NCI-H1105 treated with DMSO at 0.1 percent for 48 hours (cell line): ENCODE results near the gene DACT1.

Experiments
- DNase-seq: peaks from one replicate; lab custom pipeline; 2025; lab: John Stamatoyannopoulos, UW

The DACT1 gene

DNA sequence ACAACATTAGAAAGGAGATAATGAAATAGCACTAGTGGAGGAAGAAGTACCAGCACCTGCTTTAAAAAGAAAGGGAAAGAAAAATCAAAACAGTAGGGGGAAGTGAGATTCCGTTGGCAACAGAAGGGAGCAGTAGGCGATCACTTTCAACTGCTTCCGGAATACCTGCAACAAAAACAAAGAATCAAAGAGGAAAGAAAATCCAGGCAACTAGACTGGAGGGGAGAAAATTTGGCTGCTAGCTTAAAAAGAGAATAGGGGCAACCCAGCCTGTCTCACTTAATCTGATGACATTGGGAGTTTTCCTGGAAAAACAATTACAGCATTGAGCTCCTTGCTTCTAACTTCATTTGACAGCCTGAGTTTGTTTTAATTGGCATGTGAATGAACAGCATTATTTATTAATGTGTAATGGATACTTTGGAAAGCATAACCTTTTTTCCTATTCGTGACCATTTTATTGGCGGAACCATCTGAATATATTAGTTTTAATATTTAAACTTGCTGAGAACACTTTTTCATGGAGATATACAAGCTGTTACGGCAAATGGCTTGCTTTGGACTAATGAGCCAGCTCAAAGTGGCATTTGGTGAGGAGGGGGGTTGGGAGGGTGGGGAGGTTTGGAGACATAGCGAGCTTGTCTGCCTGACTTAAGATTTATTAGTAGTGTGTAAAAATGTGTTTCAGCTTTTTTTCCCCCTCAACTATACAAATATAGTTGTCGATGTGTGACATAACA lies 2.5 kb upstream of the DACT1 start:
- no peak for DNase-seq

DNA sequence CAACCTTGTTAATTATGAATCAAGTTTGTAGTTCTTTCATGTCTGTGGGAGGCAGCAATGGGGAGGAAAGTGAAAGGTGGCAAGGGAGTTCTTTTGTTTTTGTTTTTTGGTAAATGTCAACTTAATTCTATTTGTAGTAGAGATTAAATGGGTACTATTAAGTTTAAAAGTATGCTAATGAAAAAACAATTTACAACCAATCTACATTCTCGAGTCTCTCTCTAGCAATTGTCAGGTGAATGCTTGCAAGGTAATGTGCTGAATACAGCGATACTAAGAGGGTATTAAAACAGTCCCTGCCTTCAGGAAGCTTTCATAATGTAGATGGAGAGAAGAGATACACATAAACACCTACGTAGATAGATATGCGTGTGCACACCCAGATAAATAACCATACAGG lies 1.6 kb upstream of the DACT1 start:
- DNase-seq = no peak

DNA sequence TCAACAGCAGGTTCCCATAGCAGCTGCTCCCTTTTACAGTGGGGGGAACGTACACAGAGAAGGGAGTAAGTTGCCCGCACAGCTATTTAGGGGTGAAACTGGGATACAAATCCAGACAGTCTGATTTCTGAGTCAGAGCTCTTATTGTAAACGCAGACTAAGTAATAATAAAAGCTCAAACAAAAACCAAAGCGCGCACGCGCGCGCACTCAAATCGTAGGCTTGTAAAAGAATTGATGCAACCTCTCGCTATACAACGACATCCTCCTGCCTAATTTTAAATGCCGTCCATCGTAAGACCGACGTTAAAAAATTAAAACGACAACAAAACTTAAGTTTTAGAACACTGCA lies 747 bp upstream of the DACT1 start:
- DNase-seq = no peak

DNA sequence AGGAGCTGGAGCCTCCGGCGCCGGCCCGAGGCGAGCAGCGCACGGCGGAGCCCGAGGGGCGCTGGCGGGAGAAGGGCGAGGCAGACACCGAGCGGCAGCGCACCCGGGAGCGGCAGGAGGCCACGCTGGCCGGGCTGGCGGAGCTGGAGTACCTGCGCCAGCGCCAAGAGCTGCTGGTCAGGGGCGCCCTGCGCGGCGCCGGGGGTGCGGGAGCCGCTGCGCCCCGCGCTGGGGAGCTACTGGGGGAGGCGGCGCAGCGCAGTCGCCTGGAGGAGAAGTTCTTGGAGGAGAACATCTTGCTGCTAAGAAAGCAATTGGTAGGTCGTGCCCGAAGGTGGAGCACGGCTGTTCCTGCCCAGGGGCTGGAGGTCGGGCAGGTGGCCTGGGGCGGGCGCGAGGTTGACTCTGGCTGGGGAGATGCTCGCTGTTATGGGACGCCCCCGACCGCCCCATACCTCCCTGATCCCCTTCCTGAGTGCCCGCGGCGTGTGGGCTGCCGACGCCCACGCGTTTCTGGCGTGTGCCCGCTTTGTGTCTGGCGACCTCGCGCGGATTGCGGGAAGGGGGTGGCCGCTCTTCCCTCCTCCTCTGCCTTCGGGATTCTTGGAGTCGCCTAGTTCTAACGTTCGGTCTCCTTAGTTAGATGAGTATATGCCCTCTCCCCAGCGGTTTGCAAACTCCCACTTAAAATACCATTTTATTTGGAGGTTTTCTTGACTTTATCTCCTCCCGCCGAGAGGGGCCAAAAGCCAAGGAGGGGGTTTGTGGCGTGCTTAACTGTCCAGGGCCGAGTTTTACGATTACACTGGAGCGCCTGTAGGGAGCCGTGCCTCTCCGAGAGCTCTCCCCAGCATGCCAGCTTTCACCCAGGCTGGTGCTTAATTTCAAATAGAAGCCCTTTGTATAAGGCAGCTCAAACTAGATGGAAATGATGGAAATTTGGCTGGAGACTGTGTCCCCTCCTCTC lies 752 bp downstream of the DACT1 start:
- peak; percentile 45 for DNase-seq

DNA sequence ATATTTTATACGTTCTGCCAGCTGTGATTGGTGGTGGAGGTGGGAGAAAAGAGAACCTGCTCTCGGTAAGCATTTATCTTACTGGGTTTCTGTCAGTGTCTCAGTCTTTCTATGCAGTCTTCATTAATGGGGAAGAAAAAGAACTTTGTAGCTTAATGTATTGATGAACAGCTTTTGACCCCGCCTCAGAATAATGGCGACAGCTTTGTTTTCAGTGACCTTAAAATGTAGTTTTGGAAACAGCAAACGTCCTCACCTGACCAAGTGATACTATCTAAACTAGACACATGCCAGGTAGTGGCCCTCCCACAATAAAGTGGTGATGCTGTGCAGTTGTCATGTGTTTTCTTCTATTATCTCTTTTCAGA lies 1.4 kb downstream of the DACT1 start:
- no peak for DNase-seq

DNA sequence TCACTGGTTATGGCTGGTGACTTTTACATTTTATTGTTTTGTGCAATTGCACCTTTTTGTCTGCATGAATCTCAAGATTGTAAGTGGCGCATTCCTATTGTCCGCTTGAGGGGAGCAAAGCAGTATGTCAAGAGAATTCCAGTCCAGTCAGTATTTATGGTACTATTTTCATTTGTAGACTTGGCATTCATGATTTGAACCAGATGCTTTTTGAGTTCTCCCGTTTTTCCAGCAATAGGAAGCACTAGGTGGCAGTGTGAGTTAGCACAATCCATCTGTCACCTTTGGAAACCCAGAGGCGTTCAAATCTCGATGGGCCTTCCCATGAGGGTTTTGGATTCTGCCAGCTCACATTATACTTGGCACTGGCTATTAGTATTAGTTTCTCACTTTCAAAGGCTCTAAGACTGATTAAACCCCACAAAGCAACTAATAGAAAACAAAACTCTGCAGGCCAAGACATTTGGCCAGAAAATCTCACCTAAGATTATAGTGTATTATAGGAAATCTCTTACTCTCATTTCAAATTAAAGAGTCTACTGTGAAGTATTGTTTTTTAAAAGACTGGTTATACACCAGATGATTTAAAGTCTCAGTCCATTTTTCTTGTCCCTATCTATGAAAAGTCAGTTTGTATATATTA lies 2.2 kb downstream of the DACT1 start:
- DNase-seq = peak; percentile 81

DNA sequence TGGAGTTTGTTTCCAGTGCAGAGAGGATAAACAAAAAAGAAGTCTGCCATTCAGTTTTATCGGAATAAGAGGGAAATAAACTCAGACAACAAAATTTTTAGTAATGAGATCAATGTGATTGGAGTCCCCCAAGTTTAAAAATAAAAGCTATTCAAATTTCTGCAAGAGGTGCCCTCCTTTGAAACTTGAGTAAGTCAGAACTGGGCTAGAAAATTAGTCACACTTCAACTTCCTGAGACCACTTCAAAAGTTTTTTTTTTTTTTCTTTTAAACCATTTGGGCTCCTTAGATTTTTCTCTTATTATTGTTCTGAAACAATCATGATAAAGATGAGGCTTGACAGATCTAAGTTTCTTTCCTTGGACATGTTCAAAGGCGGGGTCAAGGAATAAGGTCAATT lies 3.2 kb downstream of the DACT1 start:
- no peak for DNase-seq

DNA sequence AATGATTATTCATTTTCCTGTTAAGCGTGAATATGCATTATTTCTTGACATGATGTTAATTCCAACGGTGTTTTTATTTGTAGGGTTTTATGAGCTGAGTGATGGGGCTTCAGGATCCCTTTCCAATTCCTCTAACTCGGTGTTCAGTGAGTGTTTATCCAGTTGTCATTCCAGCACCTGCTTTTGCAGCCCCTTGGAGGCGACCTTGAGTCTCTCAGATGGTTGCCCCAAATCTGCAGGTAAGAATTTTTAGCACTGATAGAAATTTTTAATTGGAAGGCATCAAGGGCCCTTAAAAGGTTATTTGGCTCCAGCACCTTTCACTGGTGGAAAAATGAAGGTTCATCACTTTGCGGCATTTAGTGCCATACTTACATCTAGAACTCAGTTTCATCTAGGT lies 3.7 kb downstream of the DACT1 start:
- DNase-seq = no peak

DNA sequence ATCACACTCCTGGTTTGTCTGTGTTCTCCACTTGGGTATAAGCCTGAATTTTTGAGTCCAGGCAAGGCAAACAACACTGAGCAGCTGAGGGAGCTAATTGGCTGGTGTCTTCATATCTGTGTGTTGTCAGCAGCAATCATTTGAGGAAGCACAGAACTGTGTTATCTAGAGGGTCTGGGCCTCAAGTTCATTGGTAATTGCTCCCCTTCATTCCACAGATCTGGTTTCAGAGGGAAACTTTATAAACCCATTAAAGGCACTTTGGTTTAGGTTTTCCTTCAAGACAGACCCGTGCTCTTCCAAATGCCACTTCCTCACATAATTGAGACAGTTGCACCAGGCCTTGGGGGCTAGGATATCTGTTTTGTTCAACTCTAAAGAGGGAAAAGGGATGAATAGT lies 5.6 kb downstream of the DACT1 start:
- no peak for DNase-seq

DNA sequence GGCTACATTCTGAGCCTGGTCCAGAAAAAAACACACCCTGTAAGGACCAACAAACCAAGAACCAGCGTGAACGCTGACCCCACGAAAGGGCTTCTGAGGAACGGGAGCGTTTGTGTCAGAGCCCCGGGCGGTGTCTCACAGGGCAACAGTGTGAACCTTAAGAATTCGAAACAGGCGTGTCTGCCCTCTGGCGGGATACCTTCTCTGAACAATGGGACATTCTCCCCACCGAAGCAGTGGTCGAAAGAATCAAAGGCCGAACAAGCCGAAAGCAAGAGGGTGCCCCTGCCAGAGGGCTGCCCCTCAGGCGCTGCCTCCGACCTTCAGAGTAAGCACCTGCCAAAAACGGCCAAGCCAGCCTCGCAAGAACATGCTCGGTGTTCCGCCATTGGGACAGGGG lies 7.9 kb downstream of the DACT1 start:
- DNase-seq = no peak

DNA sequence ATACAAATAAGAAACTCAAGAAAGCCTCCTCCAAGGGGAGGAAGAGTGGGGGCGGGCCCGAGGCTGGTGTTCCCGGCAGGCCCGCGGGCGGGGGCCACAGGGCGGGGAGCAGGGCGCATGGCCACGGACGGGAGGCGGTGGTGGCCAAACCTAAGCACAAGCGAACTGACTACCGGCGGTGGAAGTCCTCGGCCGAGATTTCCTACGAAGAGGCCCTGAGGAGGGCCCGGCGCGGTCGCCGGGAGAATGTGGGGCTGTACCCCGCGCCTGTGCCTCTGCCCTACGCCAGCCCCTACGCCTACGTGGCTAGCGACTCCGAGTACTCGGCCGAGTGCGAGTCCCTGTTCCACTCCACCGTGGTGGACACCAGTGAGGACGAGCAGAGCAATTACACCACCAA lies 8.7 kb downstream of the DACT1 start:
- DNase-seq = no peak

DNA sequence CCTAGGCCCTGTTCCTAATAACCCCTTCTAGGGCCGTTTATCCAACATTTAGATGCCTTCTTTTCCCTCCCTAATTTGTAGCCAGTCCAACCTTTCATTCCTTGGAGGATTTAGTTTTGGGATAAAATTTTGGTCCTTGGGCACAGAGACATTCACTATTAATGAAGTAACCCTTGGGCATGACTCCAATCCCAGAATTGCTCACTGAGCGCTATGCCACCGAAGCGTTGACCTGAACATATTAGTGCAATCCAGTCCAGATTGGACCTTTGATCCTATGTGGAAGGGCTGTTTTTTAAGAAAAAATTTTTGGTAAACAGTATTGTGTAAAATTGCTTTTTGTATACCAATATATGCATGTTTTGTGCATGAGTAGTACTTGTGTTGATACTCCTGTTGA lies 10.0 kb downstream of the DACT1 start:
- DNase-seq = no peak

DNA sequence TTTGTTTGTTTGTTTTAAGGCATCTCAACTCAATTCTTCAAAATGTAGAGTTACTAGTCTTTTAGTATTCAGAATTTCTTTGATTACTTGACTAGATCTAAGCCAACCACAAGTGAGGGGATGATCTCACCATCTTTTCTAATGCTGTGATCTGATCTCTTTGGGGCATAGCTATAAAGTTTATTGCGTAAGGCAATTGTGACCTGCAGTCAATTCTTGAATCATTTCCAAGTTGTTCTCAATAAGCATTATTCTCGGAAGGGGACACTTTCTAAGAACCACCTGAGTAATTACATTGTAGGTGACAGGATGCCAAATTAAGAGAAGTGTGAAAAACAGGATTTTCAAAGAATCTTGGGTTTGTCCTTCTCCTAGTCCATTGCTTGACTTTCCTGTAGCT lies 13.1 kb downstream of the DACT1 start:
- DNase-seq = peak; percentile 10

DNA sequence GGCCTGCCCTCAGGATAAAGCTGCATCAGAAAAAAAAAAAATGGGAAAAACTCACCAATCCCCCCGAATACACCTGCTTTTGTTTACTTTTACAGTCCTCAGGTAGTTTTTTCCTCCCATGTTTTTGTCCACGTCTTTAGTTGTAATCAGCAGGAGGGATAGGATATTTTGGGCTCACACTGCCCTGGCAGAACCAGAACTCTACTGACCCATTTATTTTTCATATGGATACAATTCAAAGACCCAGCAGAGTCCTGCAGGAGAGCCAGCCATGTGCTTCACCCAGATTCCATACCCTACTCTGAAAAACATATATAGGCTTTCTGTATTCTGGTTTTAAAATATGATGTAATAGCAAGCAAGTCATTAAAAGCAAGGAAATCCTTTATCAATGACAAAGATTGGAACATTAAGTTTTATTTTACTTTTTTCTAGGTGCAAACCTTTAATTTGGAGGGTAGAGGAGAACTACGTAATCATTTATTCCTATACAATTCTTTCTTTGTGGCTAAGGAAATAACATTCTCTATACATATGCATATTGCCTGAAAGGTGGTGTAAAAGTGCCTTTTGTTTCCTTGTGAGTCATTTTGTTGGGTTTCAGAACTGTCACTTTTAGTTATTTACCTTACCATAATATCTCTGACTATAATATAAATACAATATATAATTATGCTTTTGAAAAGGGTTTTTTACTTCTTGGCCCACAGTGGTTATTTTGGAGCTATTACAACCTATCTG lies 19.1 kb downstream of the DACT1 start:
- peak; percentile 32 for DNase-seq

DNA sequence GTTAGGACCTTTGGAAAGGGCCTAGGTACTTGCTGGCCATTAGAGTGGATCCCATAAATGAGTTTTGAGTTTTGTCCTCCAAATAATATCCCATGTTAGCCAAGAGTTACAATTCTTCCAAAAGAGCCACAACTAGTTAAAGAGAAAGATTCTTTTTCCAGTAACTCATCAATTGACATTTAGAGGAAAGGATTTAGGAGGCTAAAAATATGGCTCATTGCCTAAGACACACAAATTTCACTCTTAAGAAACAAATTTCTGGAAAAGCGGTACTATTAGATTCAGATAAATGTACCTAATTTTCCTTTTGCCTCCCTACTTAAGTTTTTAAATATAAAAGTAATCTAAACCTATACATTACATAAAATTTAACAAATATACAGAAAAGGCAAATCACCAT lies 21.3 kb downstream of the DACT1 start:
- no peak for DNase-seq

DNA sequence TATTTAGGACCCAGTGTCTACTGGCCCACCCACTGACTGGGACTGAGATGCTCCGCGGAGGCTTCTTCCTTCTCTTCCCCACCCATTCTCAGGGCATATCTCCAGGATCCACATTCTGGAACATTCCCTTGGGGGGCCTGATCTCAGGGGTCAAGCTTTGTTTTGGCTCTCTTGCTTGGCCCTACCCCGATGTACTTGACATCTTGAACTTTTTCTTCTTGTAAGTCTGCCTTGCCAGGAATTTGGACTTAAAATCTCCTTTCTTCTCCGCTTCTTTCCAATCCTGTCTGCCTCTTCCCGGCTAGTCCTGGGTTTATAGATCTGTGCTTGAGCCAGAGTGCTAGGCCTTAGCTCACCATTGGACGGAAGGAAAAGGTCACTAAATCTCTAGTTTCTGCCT lies 22.1 kb downstream of the DACT1 start:
- no peak for DNase-seq

DNA sequence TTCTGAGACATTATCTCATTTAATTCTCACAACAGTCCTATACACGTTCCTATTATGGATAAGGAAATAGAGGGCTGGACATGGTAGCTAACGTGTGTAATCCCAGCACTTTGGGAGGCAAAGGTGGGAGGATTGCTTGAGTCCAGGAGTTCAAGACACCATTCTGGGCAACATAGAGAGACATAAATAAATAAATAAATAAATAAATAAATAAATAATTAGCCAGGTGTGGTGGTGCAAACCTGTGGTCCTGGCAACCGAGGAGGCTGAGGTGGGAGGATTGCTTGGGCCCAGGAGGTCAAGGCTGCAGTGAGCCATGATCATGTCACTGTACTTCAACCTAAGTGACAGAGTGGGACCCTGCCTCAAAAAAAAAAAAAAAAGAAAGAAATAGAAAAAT lies 22.6 kb downstream of the DACT1 start:
- no peak for DNase-seq

DNA sequence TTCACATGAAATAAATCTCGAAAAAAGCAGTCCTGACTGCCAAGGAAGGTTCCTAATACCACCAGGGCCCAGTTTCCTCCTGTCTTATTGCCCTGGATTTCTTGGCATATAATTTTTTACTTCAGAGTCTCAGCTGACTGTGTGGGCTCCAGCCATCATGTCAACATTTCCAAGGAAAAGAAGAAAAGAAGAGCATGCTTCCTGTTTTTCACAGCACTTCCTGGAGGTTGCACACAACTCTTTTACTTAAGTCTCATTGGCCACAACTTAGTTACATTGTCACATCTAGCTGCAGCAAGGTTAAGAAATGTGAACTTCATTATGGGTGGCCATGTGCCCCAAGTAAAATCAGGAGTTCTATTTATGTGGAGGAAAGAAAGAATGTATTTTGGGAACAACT lies 24.3 kb downstream of the DACT1 start:
- DNase-seq = no peak

DNA sequence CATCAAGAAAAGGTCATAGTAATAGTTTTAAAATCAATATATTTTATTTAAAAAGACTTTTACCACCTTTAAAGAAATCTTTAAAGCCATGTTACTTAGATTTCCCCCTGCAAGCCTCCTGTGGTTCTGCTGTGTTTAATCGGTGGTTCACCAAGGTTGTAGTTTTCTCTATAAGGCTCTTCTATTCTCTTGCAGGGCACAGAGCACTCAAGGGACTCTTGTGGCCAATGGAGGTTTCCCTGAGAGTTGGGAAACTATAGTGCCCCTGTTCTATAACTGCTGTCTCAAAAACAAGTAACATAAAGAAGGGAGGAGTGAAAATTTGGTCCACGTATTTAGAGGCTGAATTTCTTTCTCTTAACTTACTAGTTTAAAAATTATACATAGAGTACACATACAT lies 25.0 kb downstream of the DACT1 start:
- DNase-seq = no peak

DNA sequence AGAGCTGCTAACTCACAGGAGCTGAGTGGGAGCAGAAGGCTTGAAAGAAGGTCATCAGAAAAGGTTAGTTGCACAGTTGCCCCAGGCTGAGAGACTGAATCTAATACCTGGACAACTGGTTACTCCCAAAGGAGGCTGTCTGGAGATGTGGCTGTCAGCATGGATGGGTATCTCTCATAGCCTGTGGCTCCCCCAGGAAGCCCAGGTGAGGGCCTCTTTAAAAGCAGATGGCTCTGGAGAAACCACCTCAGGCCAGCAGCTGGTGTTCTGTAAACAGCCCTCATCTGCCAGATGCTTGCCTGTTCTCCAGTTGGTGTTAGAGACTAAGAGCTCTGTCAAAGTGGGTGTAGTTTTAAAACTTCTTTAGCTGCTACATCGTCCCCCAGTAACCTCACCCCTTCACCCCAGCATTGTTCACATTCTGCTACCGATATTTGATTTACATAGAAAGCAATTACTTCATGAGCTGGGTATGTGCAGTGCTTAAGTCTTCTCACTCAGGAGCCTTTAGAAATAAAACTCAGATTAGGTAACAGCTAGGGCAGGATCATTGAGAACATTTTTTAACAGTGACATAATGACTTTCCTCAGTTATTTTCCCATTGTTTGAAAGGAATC lies 25.8 kb downstream of the DACT1 start:
- DNase-seq = peak; percentile 64

DNA sequence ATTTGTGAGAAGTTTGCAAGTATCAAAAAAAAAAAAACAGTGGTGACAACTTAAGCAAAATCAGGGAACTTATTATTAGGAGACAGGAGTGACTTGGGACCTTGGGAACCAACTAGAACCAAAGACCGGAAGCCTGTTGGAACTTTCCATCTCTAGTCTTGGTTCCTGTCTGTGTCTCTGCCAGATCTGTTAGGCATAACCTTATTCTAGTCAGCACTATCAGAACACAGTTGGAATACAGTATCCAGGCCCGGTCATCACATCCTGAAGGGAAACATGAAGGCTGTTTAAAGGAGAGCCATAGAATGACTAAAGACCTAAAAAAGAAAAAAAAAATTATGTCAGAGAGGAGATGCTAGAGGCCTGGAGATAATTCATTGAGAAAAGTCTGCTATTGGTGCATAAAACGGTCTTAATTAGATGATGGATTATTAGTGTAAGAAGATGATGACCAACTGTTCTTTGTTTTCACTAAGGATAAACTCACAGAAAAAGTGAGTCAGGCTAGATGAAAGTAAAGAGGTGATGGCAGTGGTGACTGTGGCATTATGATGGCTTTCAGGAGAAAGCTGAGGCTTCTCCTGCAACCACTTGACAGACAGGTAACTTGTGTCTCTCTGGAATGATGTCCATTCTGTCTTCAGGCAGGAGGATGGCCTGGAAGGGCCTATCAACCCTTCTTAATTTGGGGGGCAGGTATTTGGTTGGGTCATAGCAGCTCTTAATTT lies 28.2 kb downstream of the DACT1 start:
- DNase-seq = no peak
